Measurements from ENCODE around the gene JAG1.

- TF ChIP-seq CTCF (IDR thresholded peaks at IDR 0.05) (no peak), POLR2A (IDR thresholded peaks at IDR 0.05) (no peak)
These were observed 54.4 kb downstream of the JAG1 start for GRCh38 chr20:10619427-10619826.
